ENCODE data around the gene AARS2. TPM values are rescaled to one million over a fixed set of nuclear protein-coding genes. Genes with fewer than 3 reads are reported as not detected.

The AARS2 gene
- total RNA-seq, 4 donors from 2014 or later: 9.0 to 21.9 (median 12.2) TPM

DNA sequence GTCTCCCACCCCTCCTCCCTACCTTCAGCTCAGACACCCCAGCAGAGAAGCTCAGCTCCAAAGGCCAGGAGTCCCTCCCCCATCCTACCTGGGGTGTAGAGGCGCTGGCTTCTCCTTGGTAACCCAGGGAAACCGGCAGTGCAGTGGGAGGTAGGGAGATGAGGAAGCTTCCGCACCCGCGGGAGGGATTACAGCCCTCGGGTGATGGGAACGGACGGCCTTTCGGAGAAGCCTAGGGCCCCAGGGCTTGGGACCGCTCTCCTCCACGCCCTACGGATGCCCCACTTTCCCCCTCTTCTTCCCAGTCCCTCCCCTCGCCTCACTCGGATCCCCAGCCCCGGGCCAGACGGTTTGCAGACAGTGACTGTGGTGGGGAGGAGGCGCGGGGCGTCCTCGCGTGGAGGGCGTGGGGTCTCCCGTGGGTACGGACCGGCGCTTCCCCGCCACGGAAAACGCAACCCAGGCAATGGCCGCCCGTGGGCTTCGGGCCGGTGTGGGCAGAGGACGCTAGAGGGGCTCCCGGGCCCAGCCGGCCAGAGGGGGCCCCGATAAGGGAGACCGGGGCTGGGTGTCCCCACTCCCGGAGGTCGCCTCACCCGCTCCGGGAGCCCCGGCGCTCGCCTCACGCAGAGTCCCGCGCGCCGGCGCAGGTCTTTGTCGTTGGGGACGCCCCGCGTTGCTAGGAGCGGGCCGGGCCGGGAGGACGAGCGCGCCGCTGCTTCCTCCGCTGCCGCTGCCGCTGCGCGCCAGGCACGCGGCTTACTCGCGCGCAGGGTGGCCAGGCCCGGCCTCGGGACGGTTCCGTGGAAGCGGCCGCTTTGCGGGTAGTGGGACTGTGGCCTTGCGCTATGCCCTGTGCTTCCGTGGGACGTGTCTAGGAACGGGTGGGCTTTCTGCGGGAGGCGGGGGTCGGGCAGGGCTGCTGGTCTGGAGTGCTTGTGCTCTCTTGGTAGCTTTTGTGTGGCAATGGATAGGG lies 15.8 kb downstream of the AARS2 start:
- peaks cover 7 to 16% (median 11%) of the 10 kb centered on the region in 3 donors for H3K4me1 ChIP-seq
- H3K36me3 ChIP-seq: peaks cover 4 to 24% (median 20%) of the 10 kb centered on the region in 3 donors
- intact Hi-C loops (cut with DNase I): no loop called here
- TF ChIP-seq POLR2A (IDR thresholded peaks at IDR 0.05): no peak
- TF ChIP-seq, protein P1, sequence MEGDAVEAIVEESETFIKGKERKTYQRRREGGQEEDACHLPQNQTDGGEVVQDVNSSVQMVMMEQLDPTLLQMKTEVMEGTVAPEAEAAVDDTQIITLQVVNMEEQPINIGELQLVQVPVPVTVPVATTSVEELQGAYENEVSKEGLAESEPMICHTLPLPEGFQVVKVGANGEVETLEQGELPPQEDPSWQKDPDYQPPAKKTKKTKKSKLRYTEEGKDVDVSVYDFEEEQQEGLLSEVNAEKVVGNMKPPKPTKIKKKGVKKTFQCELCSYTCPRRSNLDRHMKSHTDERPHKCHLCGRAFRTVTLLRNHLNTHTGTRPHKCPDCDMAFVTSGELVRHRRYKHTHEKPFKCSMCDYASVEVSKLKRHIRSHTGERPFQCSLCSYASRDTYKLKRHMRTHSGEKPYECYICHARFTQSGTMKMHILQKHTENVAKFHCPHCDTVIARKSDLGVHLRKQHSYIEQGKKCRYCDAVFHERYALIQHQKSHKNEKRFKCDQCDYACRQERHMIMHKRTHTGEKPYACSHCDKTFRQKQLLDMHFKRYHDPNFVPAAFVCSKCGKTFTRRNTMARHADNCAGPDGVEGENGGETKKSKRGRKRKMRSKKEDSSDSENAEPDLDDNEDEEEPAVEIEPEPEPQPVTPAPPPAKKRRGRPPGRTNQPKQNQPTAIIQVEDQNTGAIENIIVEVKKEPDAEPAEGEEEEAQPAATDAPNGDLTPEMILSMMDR (IDR thresholded peaks at IDR 0.05): no peak
- H3K27ac ChIP-seq: no peak overlapping the region
- no peak for DNase-seq
- no peaks in the 10 kb centered on the region for H3K9me3 ChIP-seq
- peak overlapping the region; percentile 16 to 67 (median 41) for H3K4me3 ChIP-seq
- H3K27me3 ChIP-seq: peaks cover 0 to 62% (median 6%) of the 10 kb centered on the region in 4 donors
- WGBS, 2 donors: 3% methylated on average over 11 of the region's 86 CpGs; no CpG with 5 or more reads in 1 of the 2 donors

DNA sequence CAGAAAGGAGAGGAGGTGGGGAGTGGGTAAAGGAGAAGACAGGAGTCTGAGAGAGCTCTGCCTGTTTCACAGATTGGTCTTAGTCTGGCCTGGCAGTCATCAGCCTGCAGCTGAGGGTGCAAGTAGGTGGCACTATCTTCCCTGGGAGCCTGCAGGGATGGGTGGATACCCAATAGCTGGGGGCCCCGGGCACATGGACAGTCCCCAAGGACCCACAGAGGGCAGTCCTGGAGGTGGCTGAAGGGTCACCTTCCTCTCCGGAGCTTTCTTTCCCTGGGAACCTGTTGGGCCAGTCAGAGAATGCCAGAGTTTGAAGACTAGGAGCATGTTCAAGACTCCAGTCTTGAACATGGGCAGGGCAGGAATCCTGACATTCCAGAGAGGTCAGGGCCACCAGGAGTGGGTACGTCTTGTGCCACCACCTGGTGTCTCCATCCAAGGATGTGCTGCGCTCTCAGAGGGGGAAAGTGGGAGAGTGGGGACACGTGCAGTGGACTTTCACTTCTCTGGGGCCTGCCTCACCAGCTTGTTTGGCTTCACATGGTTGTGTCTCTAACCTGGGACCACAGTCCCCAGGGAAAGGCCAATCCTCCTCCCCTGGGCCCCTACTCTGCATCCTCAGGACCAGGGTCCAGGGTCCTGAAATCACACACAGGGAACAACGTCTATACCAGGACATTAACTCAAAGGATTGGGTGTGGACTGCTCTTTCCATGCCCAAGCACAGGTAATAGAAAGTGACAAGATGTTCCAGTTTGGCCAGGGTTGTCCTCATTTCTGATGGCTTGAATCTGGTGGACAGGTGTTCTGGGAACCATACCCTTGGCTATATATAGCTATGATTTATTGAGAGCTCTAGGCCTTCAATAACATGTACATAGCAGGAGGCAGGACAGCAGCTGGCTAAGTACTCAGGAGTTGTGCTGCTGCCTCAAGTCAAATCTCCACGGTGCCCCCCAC lies 18.0 kb downstream of the AARS2 start:
- Histone ChIP-seq H3K27me3 (peaks cover 0 to 85% (median 6%) of the 10 kb centered on the region in 4 donors), H3K27ac (no peak overlapping the region), H3K9me3 (no peaks in the 10 kb centered on the region), H3K4me1 (peaks cover 7 to 16% (median 11%) of the 10 kb centered on the region in 3 donors), H3K36me3 (peaks cover 0 to 2% (median under 1%) of the 10 kb centered on the region in 3 donors), H3K4me3 (no peak overlapping the region)
- 65 to 74% methylated on average over 5 to 7 of the region's 7 CpGs for WGBS, 2 donors
- no peak for DNase-seq
- intact Hi-C loops (cut with DNase I): no loop called here
- no peak for TF ChIP-seq POLR2A (IDR thresholded peaks at IDR 0.05)
- TF ChIP-seq, protein P1 (IDR thresholded peaks at IDR 0.05): no peak

DNA sequence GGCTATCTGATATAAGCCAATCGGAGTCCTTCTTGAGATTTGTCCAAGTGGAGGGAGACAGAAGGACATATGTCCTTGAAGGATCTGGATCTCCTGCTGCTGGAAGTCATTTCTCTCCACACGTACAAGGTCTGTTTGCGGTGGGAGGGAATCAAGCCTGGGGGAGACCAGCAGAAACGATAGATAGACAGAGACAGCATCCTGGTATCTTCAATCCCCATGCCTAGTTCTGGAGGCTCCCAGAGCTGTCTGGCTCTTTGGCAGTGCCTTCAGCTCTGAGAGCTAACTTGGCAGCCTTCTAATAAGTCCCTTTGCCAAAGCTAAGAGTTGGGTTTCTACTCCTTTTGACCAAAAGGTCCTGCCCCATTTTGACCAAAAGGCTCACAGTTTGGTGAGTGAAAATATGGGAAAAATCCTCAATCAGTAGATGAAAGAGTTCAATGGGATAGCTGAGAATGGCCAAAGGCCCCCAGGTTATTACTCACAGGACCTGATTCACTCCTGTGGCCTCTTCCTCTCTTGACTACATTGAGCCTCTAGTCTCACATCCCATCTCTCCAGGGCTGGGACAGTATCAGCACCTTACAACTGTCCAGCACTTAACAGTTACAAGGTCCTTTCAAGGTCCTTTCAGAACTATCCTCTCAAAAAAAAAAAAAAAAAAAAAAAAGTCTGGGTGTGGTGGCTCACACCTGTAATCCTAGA lies 20.3 kb downstream of the AARS2 start:
- Histone ChIP-seq H3K27me3 (peaks cover 0 to 98% (median 6%) of the 10 kb centered on the region in 4 donors), H3K36me3 (no peaks in the 10 kb centered on the region), H3K9me3 (no peaks in the 10 kb centered on the region), H3K4me1 (peaks cover 7 to 10% (median 9%) of the 10 kb centered on the region in 3 donors), H3K27ac (no peak overlapping the region), H3K4me3 (no peak overlapping the region)
- WGBS, 2 donors: 71 to 74% methylated on average over 2 to 4 of the region's 4 CpGs
- DNase-seq: no peak
- no peak for TF ChIP-seq POLR2A (IDR thresholded peaks at IDR 0.05)
- TF ChIP-seq, protein P1 (IDR thresholded peaks at IDR 0.05): no peak
- intact Hi-C loops (cut with DNase I): no loop called here

DNA sequence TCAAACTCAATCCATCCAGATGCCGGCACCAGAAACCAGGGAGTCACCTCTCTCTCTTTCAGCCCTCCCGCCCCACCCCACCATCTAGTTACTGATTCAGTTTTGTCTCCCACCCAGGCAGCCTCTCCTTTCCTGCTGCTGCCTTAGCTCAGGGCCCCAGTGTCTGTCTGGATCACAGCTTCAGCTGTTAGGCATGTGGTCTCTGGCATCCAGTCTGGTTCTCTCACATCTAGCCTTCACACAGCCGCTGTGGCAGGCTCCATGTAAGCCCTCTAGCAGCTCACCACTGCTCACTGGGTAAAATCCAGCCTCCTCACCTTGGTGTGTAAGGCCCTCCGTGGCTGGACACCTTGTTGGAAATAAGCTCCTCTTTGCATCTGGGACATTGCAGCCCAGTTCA lies 21.3 kb downstream of the AARS2 start:
- intact Hi-C loops (cut with DNase I): no loop called here
- Histone ChIP-seq H3K27ac (no peak overlapping the region), H3K36me3 (no peaks in the 10 kb centered on the region), H3K9me3 (no peaks in the 10 kb centered on the region), H3K4me1 (peaks cover under 1% of the 10 kb centered on the region in 3 donors), H3K4me3 (no peak overlapping the region), H3K27me3 (peaks cover 0 to 98% (median 3%) of the 10 kb centered on the region in 4 donors)
- WGBS, 2 donors: 70 to 77% methylated on average over 3 to 4 of the region's 4 CpGs
- TF ChIP-seq, protein P1 (IDR thresholded peaks at IDR 0.05): no peak
- TF ChIP-seq POLR2A (IDR thresholded peaks at IDR 0.05): no peak
- no peak for DNase-seq
